OCI-M1 (cell line): ENCODE data around the gene CBS.
"Not testable (repeated sequence)": the region's sequence is repeated elsewhere in the genome, so short reads cannot be mapped to it uniquely, and the experiment has no call there.

Experiments used
- DNase-seq: peaks from one replicate; lab custom pipeline; 2025; lab: John Stamatoyannopoulos, UW

Gene CBS

GRCh38 chr21:43075170-43076022, at the start of gene CBS:
Gene CBS (minus strand): TSS chr21:43075835. CDS start chr21:43072193, 3,642 bp downstream.
- DNase-seq, result not testable (repeated sequence)

GRCh38 chr21:43115956-43116355, 40.3 kb upstream of the CBS start:
- DNase-seq, result not testable (repeated sequence)

- DNase-seq, result not testable (repeated sequence)
Measured at GRCh38 chr21:43114483-43114882, 38.8 kb upstream of the CBS start.

GRCh38 chr21:43109006-43109405, 33.4 kb upstream of the CBS start:
- not testable (repeated sequence) for DNase-seq

- DNase-seq, result not testable (repeated sequence)
Measured at GRCh38 chr21:43108177-43108576, 32.5 kb upstream of the CBS start.

- DNase-seq, result not testable (repeated sequence)
Measured at GRCh38 chr21:43107794-43108137, 32.1 kb upstream of the CBS start.

- not testable (repeated sequence) for DNase-seq
Measured at GRCh38 chr21:43106965-43107793, 31.5 kb upstream of the CBS start, which contains the start of gene U2AF1. Gene U2AF1 (minus strand): TSS chr21:43107570. CDS start chr21:43107494, 76 bp downstream.

- not testable (repeated sequence) for DNase-seq
Measured at GRCh38 chr21:43104642-43105041, 29.0 kb upstream of the CBS start.

- not testable (repeated sequence) for DNase-seq
Measured at GRCh38 chr21:43102281-43102680, 26.6 kb upstream of the CBS start.

- not testable (repeated sequence) for DNase-seq
Measured at GRCh38 chr21:43101676-43102075, 26.0 kb upstream of the CBS start.

GRCh38 chr21:43101000-43101399, 25.4 kb upstream of the CBS start:
- DNase-seq, result not testable (repeated sequence)

- DNase-seq, result not testable (repeated sequence)
Measured at GRCh38 chr21:43091979-43092614, 16.5 kb upstream of the CBS start.

- not testable (repeated sequence) for DNase-seq
Measured at GRCh38 chr21:43090947-43091346, 15.3 kb upstream of the CBS start.

- not testable (repeated sequence) for DNase-seq
Measured at GRCh38 chr21:43089463-43089862, 13.8 kb upstream of the CBS start.

- DNase-seq, result not testable (repeated sequence)
Measured at GRCh38 chr21:43082587-43083300, 7.1 kb upstream of the CBS start.

GRCh38 chr21:43076643-43077042, 1.0 kb upstream of the CBS start:
- not testable (repeated sequence) for DNase-seq

- not testable (repeated sequence) for DNase-seq
Measured at GRCh38 chr21:43076023-43076637, 495 bp upstream of the CBS start.

- DNase-seq, result not testable (repeated sequence)
Measured at GRCh38 chr21:43074401-43075169, 1.1 kb downstream of the CBS start.

GRCh38 chr21:43072742-43073141, 2.9 kb downstream of the CBS start:
- not testable (repeated sequence) for DNase-seq

- not testable (repeated sequence) for DNase-seq
Measured at GRCh38 chr21:43069682-43070081, 6.0 kb downstream of the CBS start.
